D341Med (cell line): ENCODE data around the gene SCAMP1.

Source experiments
- DNase-seq: peaks from one replicate; pipeline ENCODE4 v3.0.0; 2012; ENCODE audit warnings: low spot score

SCAMP1 gene

DNA sequence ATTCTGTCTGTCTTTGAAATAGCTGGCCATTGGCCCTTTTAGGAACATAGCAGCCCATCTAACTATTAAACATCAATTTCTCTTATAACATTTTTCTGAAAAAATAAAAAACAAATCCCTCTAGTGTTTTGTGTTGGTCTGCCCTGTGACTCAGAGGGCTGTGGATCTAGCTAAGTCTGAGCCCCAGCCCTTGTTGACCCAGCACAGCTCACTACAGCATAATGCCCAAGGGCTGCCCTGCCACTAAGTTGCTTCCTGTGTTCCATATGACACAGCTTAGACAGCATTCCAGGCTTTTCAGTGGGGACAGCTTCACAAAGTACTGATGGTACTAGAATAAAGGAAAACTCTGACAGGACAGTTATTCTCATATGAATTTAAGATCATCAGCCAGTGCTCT is 136.0 kb downstream of the SCAMP1 start:
- no peak for DNase-seq

DNA sequence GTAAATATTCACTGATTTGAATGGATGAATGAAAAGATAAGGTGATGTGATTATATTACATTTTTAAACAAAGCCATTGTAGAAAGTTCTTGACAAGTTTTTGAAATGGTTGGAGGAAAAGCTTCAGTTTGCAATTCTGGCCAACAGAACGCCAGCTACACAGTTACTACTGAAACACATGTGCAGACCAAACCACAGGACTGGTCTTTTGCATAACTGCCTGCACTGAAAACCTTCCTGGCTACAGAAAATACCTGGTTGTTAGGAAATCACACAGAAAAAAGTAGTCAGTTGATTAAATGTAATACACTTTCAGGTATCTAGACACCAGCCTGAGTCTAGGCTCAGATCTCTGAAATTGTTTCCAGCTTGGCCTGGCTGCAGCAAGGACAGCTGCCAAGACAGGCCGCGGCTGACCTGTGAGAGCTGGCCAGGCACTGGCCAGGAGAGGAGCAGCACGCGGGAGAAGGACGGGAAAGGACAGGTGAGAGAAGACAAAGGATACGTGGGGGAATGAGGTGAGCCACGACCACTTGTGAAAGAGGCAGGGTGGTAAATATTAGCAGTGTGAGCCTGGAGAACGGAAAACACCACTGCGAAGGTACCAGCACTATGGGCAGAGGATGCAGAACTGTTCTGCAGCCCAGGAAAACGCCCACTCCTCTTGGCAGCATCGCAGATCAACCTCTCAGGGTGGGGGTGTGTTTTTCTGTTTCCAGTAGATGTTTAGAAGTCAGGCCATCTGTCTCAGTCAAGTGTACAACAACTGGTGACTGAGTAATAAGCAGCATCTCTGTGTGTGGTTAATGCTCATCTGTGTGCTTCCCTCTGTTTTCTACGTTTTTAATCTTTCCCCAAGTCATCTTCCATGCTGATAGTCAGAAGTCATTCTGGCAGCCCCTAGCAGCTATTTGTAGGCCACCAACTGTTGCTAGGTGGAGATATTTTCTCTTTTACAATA is 137.4 kb downstream of the SCAMP1 start:
- no peak for DNase-seq

GRCh38 chr5:78499485-78499884 is 139.1 kb downstream of the SCAMP1 start:
- no peak for DNase-seq

- DNase-seq = no peak
These were observed 139.6 kb downstream of the SCAMP1 start for GRCh38 chr5:78500028-78500427.

- DNase-seq = no peak
These were observed 140.5 kb downstream of the SCAMP1 start for GRCh38 chr5:78500871-78501270.

- no peak for DNase-seq
These were observed 141.3 kb downstream of the SCAMP1 start for GRCh38 chr5:78501411-78502352.

GRCh38 chr5:78503958-78504653 is 143.7 kb downstream of the SCAMP1 start:
- DNase-seq = no peak

- DNase-seq = peak; percentile 88
These were observed 144.6 kb downstream of the SCAMP1 start for GRCh38 chr5:78504704-78505677.

- DNase-seq = no peak
These were observed 145.4 kb downstream of the SCAMP1 start for GRCh38 chr5:78505860-78506259.

- DNase-seq = no peak
These were observed 146.0 kb downstream of the SCAMP1 start for GRCh38 chr5:78506261-78507024.

DNA sequence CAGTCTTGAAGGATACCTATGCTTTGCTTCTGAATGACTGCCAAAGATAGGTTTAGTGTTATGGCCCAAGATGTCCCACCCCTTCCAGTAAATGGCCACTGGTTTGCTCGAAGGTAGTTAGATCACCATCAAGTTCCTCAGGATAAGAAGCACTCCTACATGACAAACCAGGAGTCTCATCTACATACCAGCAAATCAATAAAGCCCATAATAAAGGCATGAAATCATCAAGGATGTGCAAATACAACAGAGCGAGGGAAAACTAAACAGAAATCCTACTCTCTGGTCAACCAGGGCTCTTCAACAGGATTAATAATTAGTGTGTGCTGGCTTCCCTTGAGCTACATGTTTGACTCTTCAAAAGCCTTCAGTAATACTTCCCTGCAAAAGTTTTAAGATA is 147.1 kb downstream of the SCAMP1 start:
- DNase-seq = no peak

DNA sequence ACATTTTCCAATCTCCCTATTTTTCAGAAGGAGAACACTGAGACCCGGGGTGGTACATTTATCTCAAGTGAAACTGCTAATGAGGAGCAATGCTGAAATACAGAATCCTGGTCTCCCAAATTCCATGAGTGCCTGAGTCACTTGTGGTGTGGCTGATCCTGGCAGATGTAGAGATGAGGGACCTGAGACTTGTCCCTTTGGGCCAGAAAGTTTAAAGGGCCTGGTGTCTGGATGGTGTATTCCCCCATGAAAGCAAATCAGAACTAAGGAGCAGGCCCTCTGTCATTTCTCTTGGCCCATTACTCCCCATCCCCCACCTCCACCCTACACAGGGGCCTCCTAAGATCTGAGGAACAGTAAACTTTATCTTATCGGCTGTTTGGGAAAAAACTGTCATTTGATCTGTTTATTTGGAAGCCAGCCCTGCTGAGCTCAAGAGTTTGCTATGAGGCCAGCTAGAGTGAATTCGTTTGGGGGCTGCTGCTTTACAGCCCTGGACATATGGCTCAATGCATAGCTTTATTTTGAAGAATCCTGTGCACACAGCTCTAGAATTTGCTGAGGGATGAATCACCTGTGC is 147.9 kb downstream of the SCAMP1 start:
- DNase-seq = no peak

GRCh38 chr5:78509145-78509865 is 148.9 kb downstream of the SCAMP1 start:
- no peak for DNase-seq

DNA sequence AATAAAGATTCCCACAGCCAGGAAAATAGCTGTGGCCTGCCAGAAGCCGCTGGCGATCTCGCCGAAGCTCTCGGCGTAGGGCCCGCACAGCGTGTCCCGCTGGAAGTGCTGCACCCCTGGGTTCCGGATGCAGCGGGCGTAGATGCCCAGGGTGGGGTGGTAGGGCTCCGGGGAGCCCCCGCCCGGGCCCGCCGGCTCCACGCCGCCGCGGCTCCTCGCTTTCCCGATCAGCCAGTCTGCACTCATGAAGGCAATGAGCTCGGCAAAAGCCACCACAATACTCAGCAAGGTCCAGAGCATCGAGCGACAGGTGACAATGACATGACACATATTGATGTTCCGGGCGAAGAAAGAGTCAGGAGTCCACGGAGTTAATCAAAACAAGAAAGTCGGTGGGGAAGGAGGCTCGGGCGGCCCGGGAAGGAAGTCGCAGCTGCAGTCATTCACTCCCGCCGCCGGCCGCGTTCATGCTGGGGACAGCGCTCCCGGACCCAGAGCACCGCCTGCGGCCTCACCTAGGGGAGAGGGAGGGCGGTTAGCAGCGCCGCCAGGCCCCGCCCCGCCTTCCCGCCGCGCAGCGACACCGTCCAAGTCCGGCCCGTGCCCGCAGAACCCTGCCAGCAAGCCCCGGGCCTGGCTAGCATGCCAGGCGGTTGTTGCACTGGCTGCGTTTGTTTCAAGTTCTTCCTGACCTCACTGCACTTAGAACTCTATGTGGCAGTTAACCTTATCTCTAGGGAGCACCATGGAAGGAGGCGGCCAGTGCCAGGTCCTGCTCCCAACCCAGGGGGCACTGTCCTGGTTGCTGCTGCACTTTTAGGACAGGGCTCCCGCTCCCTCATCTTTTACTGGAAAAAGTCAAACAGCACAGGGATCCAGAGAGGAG is 149.7 kb downstream of the SCAMP1 start:
- no peak for DNase-seq

GRCh38 chr5:78511121-78511906 is 150.9 kb downstream of the SCAMP1 start:
- DNase-seq = no peak

GRCh38 chr5:78512435-78512834 is 152.0 kb downstream of the SCAMP1 start:
- DNase-seq = no peak

DNA sequence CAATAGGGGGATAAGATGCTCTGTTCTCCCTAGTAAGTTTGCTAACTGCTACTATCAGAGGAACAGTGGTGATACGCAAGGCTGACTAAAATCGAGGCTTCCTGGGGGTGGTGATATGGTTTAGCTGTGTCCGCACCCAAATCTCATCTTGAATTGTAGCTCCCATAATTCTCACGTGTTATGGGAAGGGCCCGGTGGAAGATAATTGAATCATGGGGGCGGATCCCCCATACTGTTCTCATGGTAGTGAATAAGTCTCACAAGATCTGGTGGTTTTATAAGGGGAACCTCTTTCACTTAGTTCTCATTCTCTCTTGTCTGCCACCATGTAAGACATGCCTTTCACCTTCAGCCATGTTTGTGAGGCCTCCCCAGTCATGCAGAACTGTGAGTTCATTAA is 153.0 kb downstream of the SCAMP1 start:
- DNase-seq = no peak
